GM18858 (cell line): ENCODE results near the gene TPH1.
"Not testable (repeated sequence)": the region's sequence is repeated elsewhere in the genome, so short reads cannot be mapped to it uniquely, and the experiment has no call there.

Experiments
- ATAC-seq: cut with Tn5 transposase; IDR thresholded peaks from one replicate; pipeline ENCODE4 v1.9.1; 2021; ENCODE audit not compliant: unreplicated experiment

TPH1 gene

GRCh38 chr11:18027475-18027874 is 18.6 kb downstream of the TPH1 start:
- ATAC-seq, result no peak

DNA sequence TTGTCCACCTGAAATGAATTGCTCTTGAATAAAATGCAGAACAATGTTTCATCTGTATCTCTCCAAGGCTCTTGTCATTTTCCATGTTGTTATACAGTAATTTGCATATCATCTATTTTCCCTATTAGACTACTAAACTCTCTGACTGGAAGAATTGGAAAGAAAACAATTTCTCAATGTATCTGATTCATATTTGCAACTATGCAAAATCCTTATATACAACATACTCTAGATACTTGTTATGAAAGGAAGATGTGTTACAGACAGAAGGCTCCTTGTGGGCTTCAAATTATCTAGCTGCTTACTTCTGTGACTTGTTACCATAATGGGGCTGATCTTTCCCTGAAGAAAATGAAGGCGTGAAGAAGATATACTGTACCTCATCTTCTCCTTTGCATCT is 23.6 kb downstream of the TPH1 start:
- ATAC-seq, result no peak

- no peak for ATAC-seq
Observed at GRCh38 chr11:18019650-18020049, 26.4 kb downstream of the TPH1 start.

GRCh38 chr11:18016789-18017188 is 29.3 kb downstream of the TPH1 start:
- no peak for ATAC-seq

DNA sequence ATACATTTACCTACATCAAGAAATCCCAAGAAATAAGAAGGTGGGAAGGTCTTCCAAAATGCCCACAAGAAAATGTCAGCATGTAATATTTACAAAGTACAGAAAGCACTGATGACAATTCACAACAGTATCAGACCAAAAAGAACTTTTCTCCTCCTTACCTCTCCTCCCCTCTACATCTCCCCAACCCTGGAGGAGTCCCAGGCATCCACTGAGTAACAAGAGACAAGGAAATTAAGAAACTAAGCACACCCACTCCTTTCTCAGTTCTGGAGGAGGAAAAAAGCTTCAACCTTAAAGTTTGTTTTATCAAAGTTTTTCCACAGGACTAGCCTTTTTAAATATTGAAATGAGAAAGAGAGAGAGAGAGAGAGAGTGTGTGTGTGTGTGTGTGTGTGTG is 31.2 kb downstream of the TPH1 start:
- no peak for ATAC-seq

- no peak for ATAC-seq
Observed at GRCh38 chr11:18013790-18014507, 32.1 kb downstream of the TPH1 start.

DNA sequence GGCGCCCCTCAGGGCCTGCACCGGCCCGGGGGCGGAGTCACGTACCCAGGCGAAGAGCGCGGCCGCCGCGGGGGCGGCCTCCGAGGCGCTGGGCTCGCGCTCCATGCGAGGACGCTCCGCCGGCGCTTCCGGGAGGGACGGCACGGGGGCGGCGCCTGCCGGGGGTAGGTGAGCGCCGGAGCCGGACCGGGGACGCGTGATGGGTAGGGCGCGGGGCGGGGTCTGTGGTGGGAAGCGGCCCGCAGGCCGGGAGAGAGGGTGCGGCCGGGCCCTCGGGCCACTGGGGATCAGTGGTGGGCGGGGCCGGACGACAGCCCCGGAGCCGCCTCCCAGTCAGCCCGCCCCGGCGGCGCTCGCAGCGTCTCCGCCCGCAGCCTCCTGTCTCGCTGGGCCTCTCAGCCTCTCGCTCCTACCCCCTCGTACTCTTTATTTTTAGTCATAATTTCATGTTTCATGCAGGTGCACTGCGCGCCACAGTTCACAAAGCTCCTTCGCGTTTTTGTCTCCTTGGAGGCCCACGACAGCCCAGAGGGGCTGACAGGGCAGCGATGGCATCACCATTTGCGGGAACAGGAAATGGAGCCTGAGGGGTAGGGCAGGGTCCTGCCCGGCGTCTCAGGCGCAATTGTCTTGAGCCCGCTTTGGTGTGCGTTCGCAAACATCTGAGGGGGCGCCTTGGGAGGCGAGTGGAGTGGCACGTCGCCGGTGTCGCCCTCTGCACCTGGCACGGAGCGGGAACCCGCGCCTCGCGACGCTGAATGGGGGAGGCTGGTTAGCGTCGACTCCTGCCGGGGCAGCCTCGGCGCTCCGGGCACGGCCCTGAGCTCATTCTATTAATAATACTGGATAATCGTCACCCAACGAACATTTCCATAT is 32.9 kb downstream of the TPH1 start, which contains the start of gene SERGEF:
Gene SERGEF, minus strand, starts transcription at position 142 of the 876 bp plus-strand sequence. Its CDS starts 37 bp downstream, at position 105.
- ATAC-seq, result peak; percentile 87

DNA sequence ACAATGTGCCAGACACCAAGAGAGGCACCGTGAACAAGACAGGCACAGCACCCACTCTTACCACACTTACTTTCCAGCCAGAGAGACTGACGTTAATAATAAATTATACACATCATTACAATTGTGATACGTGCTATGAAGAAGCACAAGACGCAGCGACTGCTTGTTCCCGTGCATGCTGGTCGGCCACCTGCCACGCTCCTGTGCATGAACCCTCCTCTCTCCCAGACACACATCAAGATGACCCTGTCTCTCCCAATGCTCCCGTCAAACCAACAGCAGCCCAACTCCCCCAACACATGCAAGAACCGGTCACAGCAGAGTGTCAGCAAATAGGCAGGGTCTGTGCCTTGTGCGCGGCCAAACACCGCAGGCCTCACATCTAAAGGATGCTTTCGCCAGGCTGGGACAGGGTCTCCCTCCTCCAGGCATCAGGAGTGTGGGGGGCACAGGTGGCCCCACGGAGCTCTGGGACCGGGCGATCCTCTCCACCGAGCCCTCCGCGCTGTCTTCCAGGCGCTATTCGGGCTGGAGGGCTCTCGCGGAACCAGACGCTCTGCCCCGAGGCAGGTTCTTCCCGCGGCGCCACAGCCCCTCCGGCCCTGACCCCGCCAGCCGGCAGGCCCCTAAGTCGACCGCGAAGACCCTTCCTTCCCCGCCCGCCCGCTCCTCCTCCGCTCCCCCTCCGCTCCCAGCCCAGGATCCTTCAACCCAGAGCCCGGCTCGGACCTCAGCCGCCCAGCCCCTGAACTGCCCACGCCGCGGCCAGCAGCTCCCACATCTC is 33.8 kb downstream of the TPH1 start:
- ATAC-seq, result no peak

DNA sequence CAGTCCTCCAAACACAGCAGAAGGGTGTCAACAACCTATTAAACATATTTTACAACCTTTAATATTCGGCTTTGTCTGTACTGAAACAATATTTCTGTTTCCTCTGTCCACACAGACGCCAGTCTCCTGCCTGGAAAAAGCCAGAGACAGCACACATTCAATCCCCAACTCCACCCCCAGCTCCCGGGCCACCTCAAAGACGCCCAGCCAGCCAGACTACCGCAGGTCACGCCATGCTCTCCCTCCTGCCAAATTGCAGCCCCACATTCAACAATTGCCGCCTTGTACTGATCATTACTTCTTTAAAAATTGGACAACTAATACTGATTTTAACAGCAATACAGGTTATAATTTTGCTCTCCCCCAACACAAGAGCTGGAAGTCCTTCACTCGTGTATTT is 34.4 kb downstream of the TPH1 start:
- ATAC-seq, result no peak

DNA sequence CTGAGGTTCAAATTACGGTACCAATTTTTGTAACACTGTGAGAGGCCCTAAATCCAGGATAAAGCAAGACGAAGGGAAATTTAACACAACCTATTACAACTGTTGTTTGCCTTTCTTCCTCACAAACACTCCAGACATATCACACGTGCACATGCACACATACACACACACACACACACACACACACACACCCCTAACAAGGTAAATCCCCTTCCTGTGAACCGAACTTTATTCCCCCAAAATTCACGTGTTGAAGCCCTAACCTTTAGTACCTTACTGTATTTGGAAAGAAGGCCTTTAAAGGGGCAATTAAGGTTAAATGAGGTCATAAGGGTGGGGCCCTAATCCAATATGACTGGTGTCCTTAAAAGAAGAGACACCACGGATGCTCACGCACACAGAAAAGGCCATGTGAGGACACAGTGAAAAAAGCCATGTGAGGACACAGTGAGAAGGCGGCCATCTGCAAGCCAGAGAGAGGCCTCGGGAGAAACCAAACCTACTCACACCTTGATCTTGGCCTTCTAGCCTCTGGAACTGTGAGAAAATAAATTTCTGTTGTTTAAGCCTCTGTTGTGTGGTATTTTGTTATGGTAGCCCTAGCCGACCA is 35.0 kb downstream of the TPH1 start:
- no peak for ATAC-seq

DNA sequence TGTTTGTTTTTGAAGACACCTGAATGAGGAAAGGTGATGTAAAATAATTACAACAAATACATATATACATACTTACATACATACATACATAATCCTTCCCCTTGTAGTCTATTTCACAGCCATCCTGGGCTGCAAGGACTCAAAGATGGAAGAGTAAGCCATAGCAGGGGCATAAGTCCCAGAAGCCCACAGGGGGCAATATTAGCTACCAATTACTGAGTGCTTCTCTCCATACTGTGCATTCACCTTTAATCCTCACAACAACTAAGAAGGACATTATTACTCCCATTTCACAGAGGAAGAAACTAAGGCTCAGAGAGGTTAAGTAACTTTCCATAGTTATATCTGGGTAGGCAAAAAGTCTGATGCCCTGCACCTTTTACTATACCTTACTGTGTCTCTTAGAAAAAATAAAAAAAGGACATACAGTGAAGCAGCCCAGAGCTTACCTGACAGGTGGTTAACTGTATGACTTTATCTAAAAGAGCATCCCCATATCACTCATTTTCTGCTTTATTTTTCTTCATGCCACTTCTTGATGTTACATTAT is 35.9 kb downstream of the TPH1 start:
- no peak for ATAC-seq

GRCh38 chr11:18005376-18006129 is 40.5 kb downstream of the TPH1 start:
- no peak for ATAC-seq

DNA sequence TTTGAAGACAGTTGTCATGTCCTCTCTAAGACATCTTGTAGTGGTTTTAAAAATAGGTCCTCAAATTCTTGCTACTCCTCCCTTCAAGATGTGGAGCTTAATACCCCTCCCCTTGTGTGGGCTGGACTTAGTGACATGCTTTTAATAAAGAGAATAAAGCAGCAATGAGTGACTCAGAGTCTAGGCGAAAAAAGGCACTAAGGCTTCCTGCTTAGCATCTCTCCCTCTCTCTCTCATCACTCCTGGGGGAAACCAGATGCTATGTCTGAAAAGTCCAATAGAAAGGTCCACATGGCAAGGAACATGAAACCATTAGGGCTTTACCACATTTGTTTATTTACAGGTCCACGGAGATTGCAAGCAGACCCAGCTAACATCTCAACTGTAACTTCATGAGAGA is 44.9 kb downstream of the TPH1 start:
- ATAC-seq, result no peak

GRCh38 chr11:18000760-18001159 is 45.3 kb downstream of the TPH1 start:
- no peak for ATAC-seq

DNA sequence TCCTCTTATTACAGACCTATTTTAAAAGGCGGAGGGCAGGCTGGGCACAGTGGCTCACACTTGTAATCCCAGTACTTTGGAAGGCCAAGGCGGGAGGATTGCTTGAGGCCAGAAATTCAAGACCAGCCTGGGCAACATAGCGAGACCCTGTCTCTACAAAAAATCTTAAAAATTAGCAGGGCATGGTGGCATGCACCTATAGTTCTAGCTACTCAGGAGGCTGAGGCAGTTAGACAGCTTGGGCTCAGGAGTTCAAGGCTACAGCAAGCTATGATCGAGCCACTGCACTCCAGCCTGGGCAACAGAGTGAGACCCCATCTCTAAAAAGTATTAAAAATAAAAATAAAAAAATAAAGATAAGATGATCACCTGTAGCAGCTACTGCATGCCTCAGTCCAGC is 45.9 kb downstream of the TPH1 start:
- not testable (repeated sequence) for ATAC-seq
